ENCODE measurements around the gene LITAFD. TPM values are rescaled to one million over a fixed set of nuclear protein-coding genes. Genes with fewer than 3 reads are reported as not detected.

The LITAFD gene
- total and polyA plus RNA-seq, 2 of the 4 experiments (the other 2 are of a cell fraction), result not detected

- 94% methylated on average over 3 of the region's 11 CpGs; no CpG with 5 or more reads in 1 of the 2 experiments for WGBS, 2 experiments (ENCODE audit: extremely low coverage in 2 of 2, insufficient read length in 1 of 2)
- Histone ChIP-seq H2AK5ac (ENCODE audit: low read depth, low read length) (no peak overlapping the region), H3K9ac (ENCODE audit: low read depth, low read length) (no peak overlapping the region), H3K9me1 (ENCODE audit: insufficient read depth, low read length) (peaks cover 7% of the 10 kb centered on the region; the same call in 1 of the 2 replicates), H3K79me1 (ENCODE audit: low read depth in 1 of 2, low read length in 2 of 2) (peaks cover 24 to 78% of the 10 kb centered on the region in 2 experiments; a peak in 3 of 4 replicates), H3K36me3 (ENCODE audit: control insufficient read depth, insufficient read depth, low read length) (peaks cover 71% of the 10 kb centered on the region), H2BK20ac (ENCODE audit: low read depth, low read length) (no peak overlapping the region), H2BK120ac (ENCODE audit: low read depth, low read length) (no peak overlapping the region), H2BK15ac (ENCODE audit: low read depth, low read length) (no peak overlapping the region), H3K4ac (ENCODE audit: low read depth, low read length) (no peak overlapping the region), H2BK5ac (ENCODE audit: low read depth, low read length, poor library complexity, severe bottlenecking) (no peak overlapping the region), H3K4me3 (ENCODE audit: insufficient read depth, low read depth, low read length) (no peak overlapping the region), H4K5ac (ENCODE audit: low read depth, low read length) (no peak overlapping the region), H2AFZ (replicated peaks; ENCODE audit: low read length, poor library complexity) (no peak overlapping the region), H3K18ac (ENCODE audit: low read depth, low read length) (no peak overlapping the region), H3K27me3 (ENCODE audit: control insufficient read depth, insufficient read depth, low read length) (no peaks in the 10 kb centered on the region), H3K9me3 (ENCODE audit: control insufficient read depth, insufficient read depth, low read length) (no peaks in the 10 kb centered on the region), H3K14ac (replicated peaks; ENCODE audit: low read depth, low read length) (no peak overlapping the region), H2AK9ac (replicated peaks; ENCODE audit: low read depth, low read length, poor library complexity) (no peak overlapping the region), H4K91ac (ENCODE audit: insufficient read depth, low read depth, low read length) (no peak overlapping the region), H4K20me1 (ENCODE audit: insufficient read depth, low read length) (peaks cover 59% of the 10 kb centered on the region), H3K27ac (ENCODE audit: insufficient read depth, low read length) (no peak overlapping the region), H3K4me2 (ENCODE audit: low read depth, low read length) (no peak overlapping the region), H4K8ac (ENCODE audit: low read depth in 2 of 2, low read length in 2 of 2) (no peak overlapping the region), H3K23ac (ENCODE audit: low read depth, low read length) (no peak overlapping the region), H3K56ac (ENCODE audit: extremely low read depth, insufficient read depth, low read length) (no peak overlapping the region), H3K4me1 (ENCODE audit: control insufficient read depth, insufficient read depth, low read length) (peaks cover 8% of the 10 kb centered on the region)
- CTCF ChIA-PET, result no interaction called here
- in situ Hi-C loops (cut with MboI; ENCODE audit: low sequenced_read_pairs) (no loop called here), dilution Hi-C loops (cut with HindIII; ENCODE audit: low sequenced_read_pairs, unreplicated experiment) (no loop called here), intact Hi-C loops (cut with micrococcal nuclease) (no loop called here)
- TF ChIP-seq POLR2A (IDR thresholded peaks at IDR 0.05; ENCODE audit: low read depth, low read length), result no peak
- TF ChIP-seq BHLHE40 (IDR thresholded peaks at IDR 0.05; ENCODE audit: low read depth, low read length), result no peak
- TF ChIP-seq MAZ (IDR thresholded peaks at IDR 0.05; ENCODE audit: borderline replicate concordance, low read depth, low read length), result no peak
- TF ChIP-seq MAFK (IDR thresholded peaks at IDR 0.05; ENCODE audit: low read depth, low read length), result no peak
- no peak for TF ChIP-seq USF2 (IDR thresholded peaks at IDR 0.05; ENCODE audit: low read depth, low read length)
- TF ChIP-seq CEBPB (IDR thresholded peaks at IDR 0.05; ENCODE audit: low read depth, low read length), result no peak
- no peak for TF ChIP-seq CTCF (conservative IDR thresholded peaks at IDR 0.05; ENCODE audit: low read depth, low read length)
- POLR2A ChIA-PET (ENCODE audit: unreplicated experiment), result no interaction called here
- BruUV-seq (replicated peaks), result no TSS peak
- ATAC-seq (ENCODE audit: low read depth) (no peak), DNase-seq (no peak)
These were observed 26.9 kb upstream of the LITAFD start for GRCh38 chr16:8855051-8855786.
